VCaP (cell line): ENCODE results near the gene CIB4.
"Not testable (repeated sequence)": the region's sequence is repeated elsewhere in the genome, so short reads cannot be mapped to it uniquely, and the experiment has no call there.

ENCODE experiments used
- H3K27ac ChIP-seq: fragments of 450-650 bp; 2 replicates; pipeline ENCODE4 v1.5.1; 2017
- CTCF ChIP-seq: fragments of 450-650 bp; conservative IDR thresholded peaks from 2 replicates; pipeline ENCODE4 v1.5.1; 2017; ENCODE audit warnings: mild to moderate bottlenecking, moderate library complexity

CIB4 gene

GRCh38 chr2:26666671-26667070, 25.5 kb upstream of the CIB4 start:
- no peak for TF ChIP-seq CTCF
- no peak overlapping the region for H3K27ac ChIP-seq

- not testable (repeated sequence) for H3K27ac ChIP-seq
Observed at GRCh38 chr2:26665296-26665695, 24.1 kb upstream of the CIB4 start.

- H3K27ac ChIP-seq = no peak overlapping the region
- TF ChIP-seq CTCF = no peak
Observed at GRCh38 chr2:26660363-26660962, 19.3 kb upstream of the CIB4 start.

- TF ChIP-seq CTCF = no peak
- H3K27ac ChIP-seq = no peak overlapping the region
Observed at GRCh38 chr2:26658691-26659346, 17.7 kb upstream of the CIB4 start.

- H3K27ac ChIP-seq = no peak overlapping the region
- no peak for TF ChIP-seq CTCF
Observed at GRCh38 chr2:26657265-26657664, 16.1 kb upstream of the CIB4 start.

GRCh38 chr2:26655611-26656195, 14.5 kb upstream of the CIB4 start:
- H3K27ac ChIP-seq = no peak overlapping the region
- TF ChIP-seq CTCF = no peak

- H3K27ac ChIP-seq = not testable (repeated sequence)
Observed at GRCh38 chr2:26655120-26655519, 14.0 kb upstream of the CIB4 start.

- TF ChIP-seq CTCF = no peak
Observed at GRCh38 chr2:26654061-26654340, 12.8 kb upstream of the CIB4 start.

More at GRCh38 chr2:26654061-26654340, 12.8 kb upstream of the CIB4 start:
- H3K27ac ChIP-seq = no peak overlapping the region
